ENCODE measurements around the gene CUZD1. TPM values are rescaled to one million over a fixed set of nuclear protein-coding genes. Genes with fewer than 3 reads are reported as not detected.

CUZD1 gene
- total RNA-seq, 4 donors from 2014 or later, result 0.26 to 2.7 (median 0.81) TPM; not detected in 1

GRCh38 chr10:122827302-122827701 lies 18.4 kb downstream of the CUZD1 start:
- Histone ChIP-seq H3K27me3 (peaks cover 25% of the 10 kb centered on the region), H3K4me1 (no peaks in the 10 kb centered on the region), H3K27ac (no peak overlapping the region), H3K9me3 (no peaks in the 10 kb centered on the region), H3K36me3 (no peaks in the 10 kb centered on the region), H3K4me3 (no peak overlapping the region)
- 88% methylated on average over 3 of the region's 3 CpGs for WGBS
- TF ChIP-seq POLR2AphosphoS5 (IDR thresholded peaks at IDR 0.05) (no peak), EP300 (IDR thresholded peaks at IDR 0.05) (no peak), CTCF (IDR thresholded peaks at IDR 0.05) (no peak), POLR2A (IDR thresholded peaks at IDR 0.05) (no peak)
- no peak for DNase-seq (ENCODE audit: low spot score in 2 of 2)

GRCh38 chr10:122822973-122823690 lies 22.5 kb downstream of the CUZD1 start:
- no peaks in the 10 kb centered on the region for H3K36me3 ChIP-seq
- no peaks in the 10 kb centered on the region for H3K4me1 ChIP-seq
- H3K27ac ChIP-seq, result no peak overlapping the region
- peak in 1 of 2 donors; percentile 77 for DNase-seq (ENCODE audit: low spot score in 2 of 2)
- H3K27me3 ChIP-seq, result peaks cover 40% of the 10 kb centered on the region
- no peaks in the 10 kb centered on the region for H3K9me3 ChIP-seq
- TF ChIP-seq POLR2A (IDR thresholded peaks at IDR 0.05) (no peak), POLR2AphosphoS5 (IDR thresholded peaks at IDR 0.05) (no peak), CTCF (IDR thresholded peaks at IDR 0.05) (no peak), EP300 (IDR thresholded peaks at IDR 0.05) (no peak)
- whole genome bisulfite sequencing, result 93% methylated on average over 3 of the region's 11 CpGs
- no peak overlapping the region for H3K4me3 ChIP-seq

DNA sequence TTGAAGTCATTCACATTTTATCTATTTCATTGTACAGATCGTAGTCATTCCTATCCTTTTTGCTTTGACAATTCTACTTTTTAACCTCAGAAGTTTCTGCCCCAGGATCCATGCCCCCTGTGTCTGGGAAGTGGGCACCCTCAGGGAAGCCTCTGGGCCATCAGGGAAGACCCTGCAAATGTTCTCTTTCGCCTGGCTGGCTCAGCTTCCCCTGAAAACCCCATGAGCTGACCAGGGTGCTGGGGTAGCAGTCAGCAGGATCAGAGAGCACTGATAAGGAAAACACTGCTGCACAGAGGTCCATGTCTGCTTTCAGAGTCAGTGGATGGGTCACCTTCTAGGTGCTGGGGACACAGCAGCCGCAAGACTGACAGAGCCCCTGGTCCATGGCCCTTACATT lies 23.8 kb downstream of the CUZD1 start:
- Histone ChIP-seq H3K4me3 (no peak overlapping the region), H3K9me3 (no peaks in the 10 kb centered on the region), H3K4me1 (no peaks in the 10 kb centered on the region), H3K27ac (no peak overlapping the region), H3K27me3 (peaks cover 31% of the 10 kb centered on the region), H3K36me3 (no peaks in the 10 kb centered on the region)
- DNase-seq (ENCODE audit: low spot score in 2 of 2), result no peak
- TF ChIP-seq CTCF (IDR thresholded peaks at IDR 0.05), result no peak
- TF ChIP-seq EP300 (IDR thresholded peaks at IDR 0.05), result no peak
- 83% methylated on average over 3 of the region's 3 CpGs for WGBS

DNA sequence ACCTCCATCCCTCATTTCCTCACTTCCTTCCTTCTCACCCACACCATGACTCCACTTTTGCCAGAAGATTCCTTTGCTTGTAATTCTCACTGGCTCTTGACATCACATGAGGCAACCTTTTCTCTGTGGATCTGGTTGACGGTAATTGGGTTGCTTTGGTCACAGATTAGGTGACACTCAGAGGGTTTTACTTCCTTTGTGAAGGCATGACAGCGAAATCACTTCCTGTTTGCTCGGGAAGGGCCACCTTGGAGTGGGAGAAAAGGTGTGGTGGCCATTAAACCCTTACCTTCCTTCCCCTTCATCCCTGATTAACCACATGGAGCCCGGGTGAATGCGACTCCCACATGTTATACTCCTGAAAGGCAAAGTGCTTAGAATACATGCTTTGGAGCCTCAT lies 30.2 kb downstream of the CUZD1 start:
- no peaks in the 10 kb centered on the region for H3K4me1 ChIP-seq
- peaks cover 22% of the 10 kb centered on the region for H3K27me3 ChIP-seq
- DNase-seq (ENCODE audit: low spot score in 2 of 2), result no peak
- no peak overlapping the region for H3K27ac ChIP-seq
- no peaks in the 10 kb centered on the region for H3K9me3 ChIP-seq
- 72% methylated on average over 5 of the region's 5 CpGs for whole genome bisulfite sequencing
- no peaks in the 10 kb centered on the region for H3K36me3 ChIP-seq
- TF ChIP-seq POLR2A (IDR thresholded peaks at IDR 0.05) (no peak), POLR2AphosphoS5 (IDR thresholded peaks at IDR 0.05) (no peak), CTCF (IDR thresholded peaks at IDR 0.05) (no peak), EP300 (IDR thresholded peaks at IDR 0.05) (no peak)
- no peak overlapping the region for H3K4me3 ChIP-seq

- no peaks in the 10 kb centered on the region for H3K9me3 ChIP-seq
- H3K4me3 ChIP-seq, result no peak overlapping the region
- H3K36me3 ChIP-seq, result no peaks in the 10 kb centered on the region
- TF ChIP-seq CTCF (IDR thresholded peaks at IDR 0.05), result no peak
- no peak for TF ChIP-seq EP300 (IDR thresholded peaks at IDR 0.05)
- TF ChIP-seq POLR2AphosphoS5 (IDR thresholded peaks at IDR 0.05), result no peak
- no peak for TF ChIP-seq POLR2A (IDR thresholded peaks at IDR 0.05)
- H3K27ac ChIP-seq, result no peak overlapping the region
- no peaks in the 10 kb centered on the region for H3K4me1 ChIP-seq
- DNase-seq (ENCODE audit: low spot score in 2 of 2), result no peak
- WGBS, result 76% methylated on average over 2 of the region's 2 CpGs
- H3K27me3 ChIP-seq, result peaks cover 12% of the 10 kb centered on the region
Measured at GRCh38 chr10:122814493-122814892, 31.2 kb downstream of the CUZD1 start.
